Fibroblast of lung (primary cell): Measurements from ENCODE around the gene SMIM38.

ENCODE experiments used
- EZH2 ChIP-seq: IDR thresholded peaks from 2 replicates; pipeline ENCODE4 v1.5.1; 2012; ENCODE audit warnings: low read length, control low read depth, mild to moderate bottlenecking; ENCODE audit errors: missing control alignments
- TF ChIP-seq, protein P1 (sequence below), 2 donors: IDR thresholded peaks in 1 of 2; conservative IDR thresholded peaks in 1 of 2; 1 replicate in 1 of 2; 2 replicates in 1 of 2; pipeline ENCODE4 v1.5.1; 2011 to 2012; ENCODE audit warnings: low read length in 2 of 2, control low read depth in 1 of 2, inconsistent platforms in 1 of 2, low read depth in 1 of 2, mild to moderate bottlenecking in 1 of 2

DNA sequence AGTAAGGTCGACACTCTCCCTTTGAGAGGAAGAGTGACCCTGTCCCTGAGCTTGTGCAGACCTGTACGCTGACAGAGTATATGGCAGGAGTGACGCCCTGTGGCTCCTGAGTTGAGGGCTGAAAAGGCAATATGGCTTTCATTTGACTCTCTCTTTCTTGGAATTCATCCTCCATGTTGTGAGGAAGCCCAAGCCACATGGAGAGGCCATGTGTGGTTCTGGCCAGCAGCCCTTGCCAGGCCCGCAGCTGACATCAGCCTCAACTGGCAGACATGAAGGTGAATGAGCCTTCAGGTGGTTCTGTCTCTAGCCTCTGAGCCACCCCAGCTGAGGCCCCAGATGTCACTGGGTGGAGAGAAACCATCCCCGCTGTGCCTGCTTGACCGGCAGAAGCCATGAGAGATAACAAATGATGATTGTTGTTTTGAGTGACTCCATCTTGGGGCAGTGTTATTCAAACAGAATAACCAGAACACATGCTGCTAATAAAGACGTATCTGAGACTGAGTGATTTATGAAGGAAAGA lies 31.9 kb downstream of the SMIM38 start:
- TF ChIP-seq, protein P1, sequence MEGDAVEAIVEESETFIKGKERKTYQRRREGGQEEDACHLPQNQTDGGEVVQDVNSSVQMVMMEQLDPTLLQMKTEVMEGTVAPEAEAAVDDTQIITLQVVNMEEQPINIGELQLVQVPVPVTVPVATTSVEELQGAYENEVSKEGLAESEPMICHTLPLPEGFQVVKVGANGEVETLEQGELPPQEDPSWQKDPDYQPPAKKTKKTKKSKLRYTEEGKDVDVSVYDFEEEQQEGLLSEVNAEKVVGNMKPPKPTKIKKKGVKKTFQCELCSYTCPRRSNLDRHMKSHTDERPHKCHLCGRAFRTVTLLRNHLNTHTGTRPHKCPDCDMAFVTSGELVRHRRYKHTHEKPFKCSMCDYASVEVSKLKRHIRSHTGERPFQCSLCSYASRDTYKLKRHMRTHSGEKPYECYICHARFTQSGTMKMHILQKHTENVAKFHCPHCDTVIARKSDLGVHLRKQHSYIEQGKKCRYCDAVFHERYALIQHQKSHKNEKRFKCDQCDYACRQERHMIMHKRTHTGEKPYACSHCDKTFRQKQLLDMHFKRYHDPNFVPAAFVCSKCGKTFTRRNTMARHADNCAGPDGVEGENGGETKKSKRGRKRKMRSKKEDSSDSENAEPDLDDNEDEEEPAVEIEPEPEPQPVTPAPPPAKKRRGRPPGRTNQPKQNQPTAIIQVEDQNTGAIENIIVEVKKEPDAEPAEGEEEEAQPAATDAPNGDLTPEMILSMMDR (conservative IDR thresholded peaks at IDR 0.05 in 1 of 2, IDR thresholded peaks at IDR 0.05 in 1 of 2; ENCODE audit: low read depth in 1 of 2, low read length in 2 of 2), result no peak
- no peak for TF ChIP-seq EZH2
